MCF 10A (cell line): ENCODE measurements around the gene SIDT1. TPM values are rescaled to one million over a fixed set of nuclear protein-coding genes. Genes with fewer than 3 reads are reported as not detected.

Source experiments
- BruUV-seq: library from RNA; stranded (reverse); fragments of 400-500 nt; replicated peaks from 2 replicates; lab custom pipeline; 2021; lab: Mats Ljungman, UMichigan
- CTCF ChIA-PET: fragments of 300-600 bp; sonication (Branson Sonifier 250); formaldehyde crosslinking; extraction: SDS; loops from one replicate; lab custom pipeline; 2021; ENCODE audit warnings: antibody characterized with exemption, inconsistent platforms; lab: Yijun Ruan, JAX
- POLR2A ChIA-PET: fragments of 300-600, 350-650 bp; sonication (Branson Sonifier 250); formaldehyde crosslinking; extraction: SDS; loops from one replicate; lab custom pipeline; 2020; ENCODE audit warnings: antibody characterized with exemption, inconsistent platforms; lab: Yijun Ruan, JAX
- DNase-seq: peaks from one replicate; pipeline ENCODE4 v3.0.0-alpha.2; 2018; ENCODE audit not compliant: unreplicated experiment
- H3K27ac Mint-ChIP-seq: one replicate; pipeline ENCODE4 v1.8.0; 2022; ENCODE audit warnings: mild to moderate bottlenecking, low read depth, mixed read lengths; ENCODE audit not compliant: unreplicated experiment
- H3K27me3 Mint-ChIP-seq: one replicate; pipeline ENCODE4 v1.8.0; 2022; ENCODE audit warnings: mixed read lengths; ENCODE audit not compliant: insufficient read depth, unreplicated experiment
- H3K36me3 Mint-ChIP-seq: one replicate; pipeline ENCODE4 v1.8.0; 2022; ENCODE audit warnings: mild to moderate bottlenecking, moderate library complexity, mixed read lengths; ENCODE audit not compliant: insufficient read depth, unreplicated experiment
- H3K4me1 Mint-ChIP-seq: one replicate; pipeline ENCODE4 v1.8.0; 2022; ENCODE audit warnings: mixed read lengths; ENCODE audit not compliant: insufficient read depth, unreplicated experiment
- H3K4me3 Mint-ChIP-seq: one replicate; pipeline ENCODE4 v1.8.0; 2022; ENCODE audit warnings: mild to moderate bottlenecking, moderate library complexity, mixed read lengths; ENCODE audit not compliant: unreplicated experiment
- H3K9me3 Mint-ChIP-seq: one replicate; pipeline ENCODE4 v1.8.0; 2022; ENCODE audit warnings: mixed read lengths; ENCODE audit not compliant: unreplicated experiment
- intact Hi-C: fragments of 100-400 bp; cut with micrococcal nuclease; formaldehyde crosslinking; loops from 2 replicates; pipeline ENCODE4 v1.14.1; 2022
- total RNA-seq: library from RNA; stranded (reverse); gene quantifications from 2 replicates; pipeline ENCODE4 v1.2.3, GENCODE V29; 2022
- TF ChIP-seq, protein P1 (sequence below): fragments of 200-600 bp; IDR thresholded peaks from one replicate; pipeline ENCODE4 v1.8.0; 2022; ENCODE audit warnings: antibody characterized with exemption, mild to moderate bottlenecking; ENCODE audit not compliant: unreplicated experiment

The SIDT1 gene
- total RNA-seq, 1 experiment from 2014 or later, result 0.28 TPM

DNA sequence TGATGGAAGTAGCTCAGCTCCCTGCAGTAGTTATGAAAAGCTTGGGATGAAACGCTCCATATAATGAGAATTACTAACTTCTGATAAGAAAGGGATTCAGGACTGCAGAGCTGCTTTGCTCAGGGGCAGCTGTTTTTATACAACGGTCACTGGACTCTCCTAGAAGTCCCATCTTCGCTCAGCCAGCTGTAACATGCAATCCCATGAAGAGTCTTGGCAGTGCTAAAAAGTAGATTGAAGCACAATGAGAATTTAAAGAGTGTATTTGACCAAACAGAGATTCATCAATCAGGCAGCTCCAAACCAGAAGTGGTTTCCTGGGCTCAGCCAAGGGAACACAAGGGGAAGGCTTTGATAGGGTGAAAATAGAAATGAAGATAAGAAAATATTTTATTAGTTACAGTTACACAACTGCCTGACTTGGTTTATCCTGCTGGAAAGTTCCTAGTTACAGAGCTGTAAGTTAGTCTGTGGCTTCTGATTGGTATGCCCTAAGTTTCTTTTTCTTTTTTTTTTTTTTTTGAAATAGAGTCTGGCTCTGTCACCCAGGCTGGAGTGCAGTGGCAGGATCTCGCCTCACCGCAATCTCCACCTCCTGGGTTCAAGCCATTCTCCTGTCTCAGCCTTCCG, 24.1 kb downstream of the SIDT1 start:
- no peaks in the 10 kb centered on the region for H3K27me3 Mint-ChIP-seq
- no peaks in the 10 kb centered on the region for H3K36me3 Mint-ChIP-seq
- POLR2A ChIA-PET, result interaction anchor here (1.2 to 1.7 kb wide), 2 partner anchors 10 to 42 kb away, joined by 4 to 5 read pairs; partner anchors contain the start of gene SPICE1
- no peaks in the 10 kb centered on the region for H3K9me3 Mint-ChIP-seq
- H3K4me1 Mint-ChIP-seq, result peaks cover 11% of the 10 kb centered on the region
- CTCF ChIA-PET, result interaction anchor here (0.7 to 2.6 kb wide), 9 partner anchors 10 to 237 kb away, joined by 3 to 6 read pairs (median 3); no protein-coding TSS in a partner anchor
- TF ChIP-seq, protein P1, sequence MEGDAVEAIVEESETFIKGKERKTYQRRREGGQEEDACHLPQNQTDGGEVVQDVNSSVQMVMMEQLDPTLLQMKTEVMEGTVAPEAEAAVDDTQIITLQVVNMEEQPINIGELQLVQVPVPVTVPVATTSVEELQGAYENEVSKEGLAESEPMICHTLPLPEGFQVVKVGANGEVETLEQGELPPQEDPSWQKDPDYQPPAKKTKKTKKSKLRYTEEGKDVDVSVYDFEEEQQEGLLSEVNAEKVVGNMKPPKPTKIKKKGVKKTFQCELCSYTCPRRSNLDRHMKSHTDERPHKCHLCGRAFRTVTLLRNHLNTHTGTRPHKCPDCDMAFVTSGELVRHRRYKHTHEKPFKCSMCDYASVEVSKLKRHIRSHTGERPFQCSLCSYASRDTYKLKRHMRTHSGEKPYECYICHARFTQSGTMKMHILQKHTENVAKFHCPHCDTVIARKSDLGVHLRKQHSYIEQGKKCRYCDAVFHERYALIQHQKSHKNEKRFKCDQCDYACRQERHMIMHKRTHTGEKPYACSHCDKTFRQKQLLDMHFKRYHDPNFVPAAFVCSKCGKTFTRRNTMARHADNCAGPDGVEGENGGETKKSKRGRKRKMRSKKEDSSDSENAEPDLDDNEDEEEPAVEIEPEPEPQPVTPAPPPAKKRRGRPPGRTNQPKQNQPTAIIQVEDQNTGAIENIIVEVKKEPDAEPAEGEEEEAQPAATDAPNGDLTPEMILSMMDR, result no peak
- H3K4me3 Mint-ChIP-seq, result no peak overlapping the region
- DNase-seq, result no peak
- BruUV-seq, result no TSS peak
- intact Hi-C loops, result no loop called here
- H3K27ac Mint-ChIP-seq, result no peak overlapping the region

DNA sequence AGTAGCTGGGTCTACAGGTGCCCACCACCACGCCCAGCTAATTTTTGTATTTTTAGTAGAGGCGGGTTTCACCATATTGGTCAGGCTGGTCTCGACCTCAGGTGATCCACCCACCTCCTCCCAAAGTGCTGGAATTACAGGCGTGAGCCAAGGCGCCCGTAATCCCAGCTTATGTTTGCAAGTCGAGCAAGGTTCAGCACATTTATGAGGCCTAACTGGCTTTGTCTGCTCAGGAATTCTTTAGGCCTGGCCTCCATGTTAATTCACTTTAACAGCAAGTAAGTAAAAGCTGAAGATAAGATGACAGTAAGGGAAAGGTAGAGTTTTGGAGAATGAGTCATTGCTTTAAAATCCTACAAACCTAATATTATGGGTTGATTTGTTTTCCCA, 24.6 kb downstream of the SIDT1 start:
- Mint-ChIP-seq H3K4me1 (peaks cover 11% of the 10 kb centered on the region), H3K27ac (no peak overlapping the region), H3K4me3 (no peak overlapping the region), H3K27me3 (no peaks in the 10 kb centered on the region), H3K9me3 (no peaks in the 10 kb centered on the region), H3K36me3 (no peaks in the 10 kb centered on the region)
- POLR2A ChIA-PET, result interaction anchor here (1.7 kb wide), 1 partner anchor 43 kb away, joined by 5 read pairs; the partner anchor contains the start of gene SPICE1
- intact Hi-C loops, result no loop called here
- no TSS peak for BruUV-seq
- CTCF ChIA-PET, result interaction anchor here (0.7 to 2.6 kb wide), 6 partner anchors 10 to 238 kb away, joined by 3 to 6 read pairs (median 4); no protein-coding TSS in a partner anchor
- TF ChIP-seq, protein P1, result no peak
- DNase-seq, result no peak

DNA sequence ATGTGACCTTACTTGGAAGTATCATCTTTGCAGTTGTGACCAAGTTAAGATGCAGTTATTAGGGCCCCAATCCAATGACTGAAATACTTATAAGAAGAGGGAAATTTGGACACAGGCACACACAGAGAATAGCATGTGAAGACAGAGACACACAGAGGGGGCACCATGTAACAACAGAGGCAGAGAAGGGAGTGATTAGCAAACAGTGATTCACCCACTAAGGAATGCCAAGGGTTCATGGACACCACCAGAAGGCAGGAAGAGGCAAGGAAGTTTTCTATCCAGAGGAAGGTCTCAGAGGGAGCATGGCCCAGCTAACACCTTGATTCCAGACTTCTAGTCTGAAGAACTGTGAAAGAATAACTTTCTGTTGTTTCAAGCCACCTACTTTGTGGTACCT, 25.0 kb downstream of the SIDT1 start:
- H3K4me3 Mint-ChIP-seq, result no peak overlapping the region
- no peaks in the 10 kb centered on the region for H3K9me3 Mint-ChIP-seq
- H3K4me1 Mint-ChIP-seq, result peaks cover 11% of the 10 kb centered on the region
- no peaks in the 10 kb centered on the region for H3K36me3 Mint-ChIP-seq
- BruUV-seq, result no TSS peak
- CTCF ChIA-PET, result interaction anchor here (0.8 to 0.9 kb wide), 2 partner anchors 42 to 63 kb away, joined by 3 to 4 read pairs; no protein-coding TSS in a partner anchor
- peak; percentile 64 for DNase-seq
- POLR2A ChIA-PET, result interaction anchor here (1.7 kb wide), 1 partner anchor 43 kb away, joined by 5 read pairs; the partner anchor contains the start of gene SPICE1
- intact Hi-C loops, result no loop called here
- H3K27ac Mint-ChIP-seq, result no peak overlapping the region
- TF ChIP-seq, protein P1, result no peak
- H3K27me3 Mint-ChIP-seq, result no peaks in the 10 kb centered on the region

DNA sequence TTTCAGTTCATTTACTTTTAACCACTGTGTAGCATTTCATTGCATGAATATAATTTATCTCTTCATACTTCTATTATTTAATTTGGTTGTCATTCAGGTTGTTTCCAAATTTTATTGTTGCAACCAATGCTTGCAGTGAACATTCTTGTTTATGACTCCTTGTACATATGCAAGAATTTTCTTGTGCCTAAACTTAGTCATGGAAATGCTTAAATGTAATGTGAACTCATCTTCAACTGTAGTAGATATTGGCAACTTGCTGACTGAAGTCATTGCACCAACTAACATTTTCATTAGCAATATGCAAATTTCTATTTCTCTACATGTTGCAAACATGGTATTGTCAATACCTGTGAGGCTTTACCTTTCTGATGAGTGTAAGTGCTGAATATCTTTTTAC, 26.7 kb downstream of the SIDT1 start:
- Mint-ChIP-seq H3K4me3 (no peak overlapping the region), H3K4me1 (peaks cover 11% of the 10 kb centered on the region), H3K9me3 (no peaks in the 10 kb centered on the region), H3K36me3 (no peaks in the 10 kb centered on the region), H3K27me3 (no peaks in the 10 kb centered on the region), H3K27ac (no peak overlapping the region)
- CTCF ChIA-PET, result interaction anchor here (0.9 to 2.0 kb wide), 2 partner anchors 18 to 70 kb away, joined by 4 read pairs; no protein-coding TSS in a partner anchor
- intact Hi-C loops, result no loop called here
- TF ChIP-seq, protein P1, result no peak
- BruUV-seq, result no TSS peak
- POLR2A ChIA-PET, result no interaction called here
- no peak for DNase-seq
